GM23248 (cell line): ENCODE measurements around the gene RSPH3. TPM values are rescaled to one million over a fixed set of nuclear protein-coding genes. Genes with fewer than 3 reads are reported as not detected.

Experiments
- DNase-seq: peaks from one replicate; pipeline ENCODE4 v3.0.0-alpha.2; 2015
- H2AFZ ChIP-seq: fragments of 200-600 bp; sonication (generic); 2 replicates; pipeline ENCODE4 v1.6.1; 2016; ENCODE audit warnings: antibody characterized with exemption
- H3F3A ChIP-seq: fragments of 200-600 bp; sonication (generic); 2 replicates; pipeline ENCODE4 v1.6.1; 2016; ENCODE audit warnings: mild to moderate bottlenecking, antibody characterized with exemption, mixed run types; ENCODE audit not compliant: insufficient read depth
- H3K27ac ChIP-seq: fragments of 200-600 bp; sonication (generic); 2 replicates; pipeline ENCODE4 v1.5.1; 2016; ENCODE audit warnings: mild to moderate bottlenecking
- H3K27me3 ChIP-seq: fragments of 200-600 bp; sonication (generic); replicated peaks from 2 replicates; pipeline ENCODE4 v1.6.1; 2016; ENCODE audit warnings: mild to moderate bottlenecking; ENCODE audit not compliant: insufficient read depth
- H3K36me3 ChIP-seq: fragments of 200-600 bp; sonication (generic); 2 replicates; pipeline ENCODE4 v1.6.1; 2016; ENCODE audit warnings: low read depth, mild to moderate bottlenecking
- H3K4me1 ChIP-seq: fragments of 200-600 bp; sonication (generic); 2 replicates; pipeline ENCODE4 v1.6.1; 2016; ENCODE audit warnings: mild to moderate bottlenecking; ENCODE audit not compliant: insufficient read depth
- H3K4me2 ChIP-seq: fragments of 200-600 bp; sonication (generic); one replicate; pipeline ENCODE4 v1.6.1; 2016; ENCODE audit warnings: mild to moderate bottlenecking; ENCODE audit not compliant: unreplicated experiment
- H3K4me3 ChIP-seq: fragments of 200-600 bp; sonication (generic); 2 replicates; pipeline ENCODE4 v1.5.1; 2016; ENCODE audit warnings: mild to moderate bottlenecking
- H3K79me2 ChIP-seq: fragments of 200-600 bp; sonication (generic); 2 replicates; pipeline ENCODE4 v1.6.1; 2016; ENCODE audit warnings: mild to moderate bottlenecking; ENCODE audit not compliant: insufficient read depth
- H3K9ac ChIP-seq: fragments of 200-600 bp; sonication (generic); 2 replicates; pipeline ENCODE4 v1.6.1; 2016; ENCODE audit warnings: mild to moderate bottlenecking
- H3K9me2 ChIP-seq: fragments of 200-600 bp; sonication (generic); 2 replicates; pipeline ENCODE4 v1.6.1; 2016; ENCODE audit warnings: mixed run types, mild to moderate bottlenecking, moderate library complexity; ENCODE audit not compliant: insufficient read depth
- H3K9me3 ChIP-seq: fragments of 200-600 bp; sonication (generic); one replicate; pipeline ENCODE4 v1.6.1; 2017; ENCODE audit warnings: low read depth
- H4K20me1 ChIP-seq: fragments of 200-600 bp; sonication (generic); 2 replicates; pipeline ENCODE4 v1.6.0; 2016; ENCODE audit not compliant: insufficient read depth
- EZH2 ChIP-seq: fragments of 200-600 bp; sonication (generic); IDR thresholded peaks from 2 replicates; pipeline ENCODE4 v1.6.1; 2018; ENCODE audit warnings: antibody characterized with exemption, mild to moderate bottlenecking; ENCODE audit not compliant: insufficient read depth, poor library complexity, severe bottlenecking
- EZH2phosphoT487 ChIP-seq: fragments of 200-600 bp; sonication (generic); IDR thresholded peaks from 2 replicates; pipeline ENCODE4 v1.6.1; 2018; ENCODE audit warnings: antibody characterized with exemption, moderate library complexity, mild to moderate bottlenecking, low read depth; ENCODE audit not compliant: insufficient read depth
- WGBS, 2 experiments: methylation state at CpG; one replicate each; pipeline ENCODE4 v1.1.6; 2015 to 2017; ENCODE audit warnings: low lambda C conversion rate in 2 of 2, low coverage in 1 of 2; ENCODE audit errors: missing lambda C conversion rate in 2 of 2; 5-methylcytosine and 5-hydroxymethylcytosine counted together
- in situ Hi-C: fragments of 300-500 bp; cut with MboI; formaldehyde crosslinking; loops from 2 replicates; pipeline ENCODE4 v1.15.0; 2020
- polyA plus RNA-seq: library from polyadenylated mRNA; unstranded; fragments of >200 nt; fragmentation: Nextera tagmentation; extraction: Ambion mirVana; gene quantifications from 2 replicates; pipeline ENCODE4 v1.2.1, GENCODE V29; 2016
- total RNA-seq: library from RNA; depleted of rRNA; stranded (reverse); fragments of >200 nt; shearing (Covaris generic); gene quantifications from 2 replicates; pipeline ENCODE4 v1.2.3, GENCODE V29; 2014

The RSPH3 gene
- total and polyA plus RNA-seq, 2 experiments from 2014 or later, result 7.2 to 15.1 TPM

- Histone ChIP-seq H4K20me1 (no peaks in the 10 kb centered on the region), H2AFZ (no peak within 1 kb of the TSS), H3K4me2 (no peak within 1 kb of the TSS), H3K79me2 (no peaks in the 10 kb centered on the region), H3K9ac (no peak within 1 kb of the TSS), H3K4me3 (no peak within 1 kb of the TSS), H3K4me1 (no peaks in the 10 kb centered on the region), H3K9me2 (no peaks in the 10 kb centered on the region), H3K9me3 (no peaks in the 10 kb centered on the region), H3K36me3 (no peaks in the 10 kb centered on the region), H3F3A (no peaks in the 10 kb centered on the region), H3K27me3 (peaks cover 55% of the 10 kb centered on the region), H3K27ac (no peak within 1 kb of the TSS)
- peak; percentile 57 for DNase-seq
- in situ Hi-C loops, result no loop called here
- TF ChIP-seq EZH2phosphoT487 (no peak), EZH2 (no peak)
- 10 to 12% methylated on average over 15 of the region's 15 CpGs for WGBS, 2 experiments
Measured at GRCh38 chr6:159044899-159045727, 45.1 kb upstream of the RSPH3 start, which contains the start of gene TAGAP. Gene TAGAP, minus strand, starts transcription at chr6:159044991. Its CDS starts 845 bp downstream, at chr6:159044146.

- in situ Hi-C loops, result no loop called here
- Histone ChIP-seq H3K36me3 (no peaks in the 10 kb centered on the region), H3K79me2 (no peaks in the 10 kb centered on the region), H4K20me1 (no peaks in the 10 kb centered on the region), H3K27ac (no peak overlapping the region), H3K4me3 (no peak overlapping the region), H3F3A (peaks cover 10% of the 10 kb centered on the region; the same call in 1 of the 2 replicates), H3K4me1 (peaks cover 11% of the 10 kb centered on the region), H2AFZ (no peak overlapping the region), H3K27me3 (peaks cover 50% of the 10 kb centered on the region), H3K9ac (no peak overlapping the region), H3K4me2 (no peak overlapping the region), H3K9me2 (no peaks in the 10 kb centered on the region), H3K9me3 (no peaks in the 10 kb centered on the region)
- DNase-seq, result no peak
- WGBS, 2 experiments, result 39 to 43% methylated on average over 7 of the region's 7 CpGs
- TF ChIP-seq EZH2phosphoT487 (no peak), EZH2 (no peak)
Measured at GRCh38 chr6:159043947-159044346, 43.9 kb upstream of the RSPH3 start.

GRCh38 chr6:159043251-159043650 lies 43.2 kb upstream of the RSPH3 start:
- Histone ChIP-seq H3K4me2 (no peak overlapping the region), H3K9ac (no peak overlapping the region), H3K79me2 (no peaks in the 10 kb centered on the region), H2AFZ (no peak overlapping the region), H3K27me3 (peaks cover 43% of the 10 kb centered on the region), H3K36me3 (no peaks in the 10 kb centered on the region), H3F3A (peaks cover 12% of the 10 kb centered on the region; the same call in 1 of the 2 replicates), H3K4me1 (peaks cover 18% of the 10 kb centered on the region), H3K9me3 (no peaks in the 10 kb centered on the region), H4K20me1 (no peaks in the 10 kb centered on the region), H3K9me2 (no peaks in the 10 kb centered on the region), H3K4me3 (no peak overlapping the region), H3K27ac (no peak overlapping the region)
- 62 to 65% methylated on average over 6 of the region's 6 CpGs for WGBS, 2 experiments
- no peak for DNase-seq
- in situ Hi-C loops, result no loop called here
- TF ChIP-seq EZH2phosphoT487 (no peak), EZH2 (no peak)

- WGBS, 2 experiments, result 20% methylated on average over 5 of the region's 5 CpGs
- in situ Hi-C loops, result no loop called here
- no peak for TF ChIP-seq EZH2phosphoT487
- H2AFZ ChIP-seq, result no peak overlapping the region
- H3K4me2 ChIP-seq, result no peak overlapping the region
- H3K27me3 ChIP-seq, result peaks cover 38% of the 10 kb centered on the region
- H3K79me2 ChIP-seq, result no peaks in the 10 kb centered on the region
- no peaks in the 10 kb centered on the region for H4K20me1 ChIP-seq
- H3K4me1 ChIP-seq, result peaks cover 21% of the 10 kb centered on the region
- no peak overlapping the region for H3K9ac ChIP-seq
- H3K9me3 ChIP-seq, result no peaks in the 10 kb centered on the region
- no peaks in the 10 kb centered on the region for H3K36me3 ChIP-seq
- no peak for DNase-seq
- H3K4me3 ChIP-seq, result no peak overlapping the region
- peaks cover 12% of the 10 kb centered on the region; the same call in 1 of the 2 replicates for H3F3A ChIP-seq
- no peak overlapping the region for H3K27ac ChIP-seq
- H3K9me2 ChIP-seq, result no peaks in the 10 kb centered on the region
Measured at GRCh38 chr6:159042826-159043181, 42.8 kb upstream of the RSPH3 start.
